Neural progenitor cell (in vitro differentiated cells): ENCODE data around the gene KCNE5. TPM values are rescaled to one million over a fixed set of nuclear protein-coding genes. Genes with fewer than 3 reads are reported as not detected.
A peak's percentile ranks its signal among the peaks of the same experiment; 100 is the strongest.

Experiments used
- DNase-seq: peaks from one replicate; pipeline ENCODE4 v3.0.0-alpha.2; 2016; ENCODE audit warnings: low spot score
- H2AFZ ChIP-seq: fragments of 200-600 bp; sonication (generic); replicated peaks from 2 replicates; pipeline ENCODE4 v1.6.1; 2016; ENCODE audit warnings: antibody characterized with exemption
- H3F3A ChIP-seq: fragments of 200-600 bp; sonication (generic); 2 replicates; pipeline ENCODE4 v1.6.1; 2016; ENCODE audit warnings: antibody characterized with exemption, low read depth
- H3K27ac ChIP-seq: fragments of 200-600 bp; sonication (generic); 2 replicates; pipeline ENCODE4 v1.5.1; 2016; ENCODE audit warnings: mild to moderate bottlenecking
- H3K27me3 ChIP-seq: fragments of 200-600 bp; sonication (generic); 2 replicates; pipeline ENCODE4 v1.6.1; 2016; ENCODE audit warnings: mild to moderate bottlenecking, moderate library complexity
- H3K36me3 ChIP-seq: fragments of 200-600 bp; sonication (generic); 2 replicates; pipeline ENCODE4 v1.5.1; 2016
- H3K4me1 ChIP-seq: fragments of 200-600 bp; sonication (generic); 2 replicates; pipeline ENCODE4 v1.6.1; 2016; ENCODE audit warnings: mixed run types
- H3K4me2 ChIP-seq: fragments of 200-600 bp; sonication (generic); 2 replicates; pipeline ENCODE4 v1.6.1; 2016
- H3K4me3 ChIP-seq: fragments of 200-600 bp; sonication (generic); 2 replicates; pipeline ENCODE4 v1.5.1; 2016
- H3K79me2 ChIP-seq: fragments of 200-600 bp; sonication (generic); 2 replicates; pipeline ENCODE4 v1.6.1; 2016; ENCODE audit warnings: low read depth
- H3K9ac ChIP-seq: fragments of 200-600 bp; sonication (generic); 2 replicates; pipeline ENCODE4 v1.6.1; 2016
- H3K9me3 ChIP-seq: fragments of 200-600 bp; sonication (generic); 2 replicates; pipeline ENCODE4 v1.5.1; 2016; ENCODE audit warnings: low read depth
- H4K20me1 ChIP-seq: fragments of 200-600 bp; sonication (generic); 2 replicates; pipeline ENCODE4 v1.6.1; 2016; ENCODE audit warnings: low read depth
- H3K27ac Mint-ChIP-seq: 3 replicates; pipeline ENCODE4 v1.8.0; 2021; ENCODE audit warnings: mixed read lengths
- H3K27me3 Mint-ChIP-seq: 2 replicates; pipeline ENCODE4 v1.8.0; 2022; ENCODE audit warnings: low read depth, mild to moderate bottlenecking, inconsistent platforms, moderate library complexity, mixed read lengths; ENCODE audit not compliant: insufficient read depth
- H3K36me3 Mint-ChIP-seq: 3 replicates; pipeline ENCODE4 v1.8.0; 2021; ENCODE audit warnings: mixed read lengths
- H3K4me1 Mint-ChIP-seq: 3 replicates; pipeline ENCODE4 v1.8.0; 2021; ENCODE audit warnings: mixed read lengths
- H3K4me3 Mint-ChIP-seq: 3 replicates; pipeline ENCODE4 v1.8.0; 2021; ENCODE audit warnings: mild to moderate bottlenecking, moderate library complexity, mixed read lengths
- H3K9me3 Mint-ChIP-seq: 3 replicates; pipeline ENCODE4 v1.8.0; 2020; ENCODE audit warnings: mixed read lengths
- EZH2 ChIP-seq: fragments of 200-600 bp; sonication (generic); IDR thresholded peaks from 2 replicates; pipeline ENCODE4 v1.6.1; 2017; ENCODE audit warnings: antibody characterized with exemption, mild to moderate bottlenecking, moderate library complexity
- EZH2phosphoT487 ChIP-seq: fragments of 200-600 bp; sonication (generic); IDR thresholded peaks from 2 replicates; pipeline ENCODE4 v1.6.1; 2017; ENCODE audit warnings: antibody characterized with exemption
- total RNA-seq: library from RNA; depleted of rRNA; stranded (reverse); fragments of >200 nt; gene quantifications from 2 replicates; pipeline ENCODE4 v1.2.3, GENCODE V29; 2015; ENCODE audit warnings: low replicate concordance
- TF ChIP-seq, protein P1 (sequence below): fragments of 200-600 bp; sonication (generic); IDR thresholded peaks from 2 replicates; pipeline ENCODE4 v1.5.1; 2017; ENCODE audit warnings: antibody characterized with exemption, mild to moderate bottlenecking

Gene KCNE5
- total RNA-seq, 1 donor from 2014 or later = 1.3 TPM

DNA sequence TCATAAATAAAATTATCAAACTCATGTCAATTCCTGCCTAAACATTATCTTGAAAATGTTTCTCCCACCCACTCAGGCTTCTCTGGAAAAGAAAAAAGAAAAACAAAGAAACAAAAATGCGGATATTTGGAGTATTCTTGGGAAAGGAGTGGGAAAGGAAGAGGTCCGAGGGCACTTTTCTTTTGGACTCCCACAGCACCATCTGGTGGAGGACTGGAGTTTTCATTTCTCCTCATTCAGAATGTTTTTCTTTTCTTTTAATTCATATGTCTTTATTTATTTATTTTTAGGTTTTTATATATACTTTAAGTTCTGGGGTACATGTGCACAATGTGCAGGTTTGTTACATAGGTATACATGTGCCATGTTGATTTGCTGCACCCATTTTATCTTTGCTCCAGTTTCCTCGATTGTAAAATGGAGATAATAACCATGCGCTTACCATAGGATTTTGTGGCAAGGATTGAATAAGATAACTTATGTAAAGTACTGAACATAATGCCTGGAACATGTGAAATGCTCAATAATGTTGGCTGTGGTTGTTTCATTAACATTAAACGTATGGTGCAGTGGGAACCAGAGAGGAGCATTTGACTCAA lies 8.0 kb upstream of the KCNE5 start:
- H3K9me3 ChIP-seq = no peaks in the 10 kb centered on the region
- no peaks in the 10 kb centered on the region for H3K79me2 ChIP-seq
- H3K9me3 Mint-ChIP-seq = peaks cover 2% of the 10 kb centered on the region
- no peaks in the 10 kb centered on the region for H3K4me1 ChIP-seq
- H3K27ac ChIP-seq = no peak overlapping the region
- peak; percentile 36 for DNase-seq
- peaks cover 6% of the 10 kb centered on the region for H3K27me3 Mint-ChIP-seq
- TF ChIP-seq, protein P1, sequence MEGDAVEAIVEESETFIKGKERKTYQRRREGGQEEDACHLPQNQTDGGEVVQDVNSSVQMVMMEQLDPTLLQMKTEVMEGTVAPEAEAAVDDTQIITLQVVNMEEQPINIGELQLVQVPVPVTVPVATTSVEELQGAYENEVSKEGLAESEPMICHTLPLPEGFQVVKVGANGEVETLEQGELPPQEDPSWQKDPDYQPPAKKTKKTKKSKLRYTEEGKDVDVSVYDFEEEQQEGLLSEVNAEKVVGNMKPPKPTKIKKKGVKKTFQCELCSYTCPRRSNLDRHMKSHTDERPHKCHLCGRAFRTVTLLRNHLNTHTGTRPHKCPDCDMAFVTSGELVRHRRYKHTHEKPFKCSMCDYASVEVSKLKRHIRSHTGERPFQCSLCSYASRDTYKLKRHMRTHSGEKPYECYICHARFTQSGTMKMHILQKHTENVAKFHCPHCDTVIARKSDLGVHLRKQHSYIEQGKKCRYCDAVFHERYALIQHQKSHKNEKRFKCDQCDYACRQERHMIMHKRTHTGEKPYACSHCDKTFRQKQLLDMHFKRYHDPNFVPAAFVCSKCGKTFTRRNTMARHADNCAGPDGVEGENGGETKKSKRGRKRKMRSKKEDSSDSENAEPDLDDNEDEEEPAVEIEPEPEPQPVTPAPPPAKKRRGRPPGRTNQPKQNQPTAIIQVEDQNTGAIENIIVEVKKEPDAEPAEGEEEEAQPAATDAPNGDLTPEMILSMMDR = peak; percentile 66
- TF ChIP-seq EZH2 = no peak
- TF ChIP-seq EZH2phosphoT487 = no peak
- no peak overlapping the region for H3K4me3 ChIP-seq
- no peak overlapping the region for H3K4me3 Mint-ChIP-seq
- H3F3A ChIP-seq = no peaks in the 10 kb centered on the region
- no peak overlapping the region for H3K9ac ChIP-seq
- H4K20me1 ChIP-seq = no peaks in the 10 kb centered on the region
- no peak overlapping the region for H3K4me2 ChIP-seq
- H3K27me3 ChIP-seq = no peaks in the 10 kb centered on the region
- H3K36me3 ChIP-seq = no peaks in the 10 kb centered on the region
- H3K27ac Mint-ChIP-seq = no peak overlapping the region
- H2AFZ ChIP-seq = peak overlapping the region; percentile 68
- H3K4me1 Mint-ChIP-seq = peaks cover 6% of the 10 kb centered on the region
- H3K36me3 Mint-ChIP-seq = peaks cover 9% of the 10 kb centered on the region

GRCh38 chrX:109629310-109629709 lies 4.3 kb upstream of the KCNE5 start:
- no peaks in the 10 kb centered on the region for H3K79me2 ChIP-seq
- H3K9me3 Mint-ChIP-seq = peaks cover 9% of the 10 kb centered on the region
- peaks cover 5% of the 10 kb centered on the region for H3K27me3 Mint-ChIP-seq

DNA sequence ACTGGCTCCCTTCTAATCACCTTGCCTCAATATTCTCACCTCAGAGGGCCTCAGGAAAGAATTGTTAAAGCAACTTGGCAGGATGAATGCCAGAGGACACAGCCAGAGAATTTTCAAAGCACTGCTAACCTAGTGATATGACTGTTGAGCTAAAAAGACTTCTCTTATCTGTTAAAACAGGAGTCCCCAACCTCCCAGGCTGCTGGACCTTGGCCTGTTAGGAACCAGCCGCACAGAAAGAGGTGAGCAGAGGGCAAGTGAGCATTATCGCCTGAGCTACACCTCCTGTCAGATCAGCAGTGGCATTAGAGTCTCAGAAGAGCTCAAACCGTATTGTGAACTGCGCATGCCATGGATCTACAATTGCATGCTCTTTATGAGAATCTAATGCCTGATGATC lies 1.7 kb upstream of the KCNE5 start:
- Mint-ChIP-seq H3K27me3 (peaks cover 8% of the 10 kb centered on the region), H3K36me3 (peaks cover 9% of the 10 kb centered on the region), H3K27ac (no peak overlapping the region), H3K4me1 (peaks cover 11% of the 10 kb centered on the region), H3K9me3 (peaks cover 12% of the 10 kb centered on the region), H3K4me3 (no peak overlapping the region)
- Histone ChIP-seq H4K20me1 (no peaks in the 10 kb centered on the region), H3K9me3 (no peaks in the 10 kb centered on the region), H3K4me2 (no peak overlapping the region), H3K4me3 (no peak overlapping the region), H3F3A (no peaks in the 10 kb centered on the region), H3K4me1 (no peaks in the 10 kb centered on the region), H3K36me3 (no peaks in the 10 kb centered on the region), H3K27ac (no peak overlapping the region), H2AFZ (no peak overlapping the region), H3K9ac (no peak overlapping the region), H3K79me2 (no peaks in the 10 kb centered on the region), H3K27me3 (peaks cover 3% of the 10 kb centered on the region)
- no peak for DNase-seq
- TF ChIP-seq EZH2phosphoT487 = no peak
- TF ChIP-seq, protein P1 = no peak
- TF ChIP-seq EZH2 = no peak

More at GRCh38 chrX:109629310-109629709, 4.3 kb upstream of the KCNE5 start:
- no peak overlapping the region for H3K4me3 ChIP-seq
- H3K36me3 Mint-ChIP-seq = peaks cover 6% of the 10 kb centered on the region
- H3K36me3 ChIP-seq = no peaks in the 10 kb centered on the region
- no peaks in the 10 kb centered on the region for H3K4me1 ChIP-seq
- H3K9ac ChIP-seq = no peak overlapping the region
- no peaks in the 10 kb centered on the region for H3K27me3 ChIP-seq
- TF ChIP-seq EZH2 (no peak), EZH2phosphoT487 (no peak)
- TF ChIP-seq, protein P1 = no peak
- no peak overlapping the region for H3K4me2 ChIP-seq
- no peak overlapping the region for H2AFZ ChIP-seq
- H3K4me1 Mint-ChIP-seq = peaks cover 4% of the 10 kb centered on the region
- no peak overlapping the region for H3K27ac ChIP-seq
- H3F3A ChIP-seq = no peaks in the 10 kb centered on the region
- DNase-seq = no peak
- no peak overlapping the region for H3K27ac Mint-ChIP-seq
- H4K20me1 ChIP-seq = no peaks in the 10 kb centered on the region
- no peaks in the 10 kb centered on the region for H3K9me3 ChIP-seq
- no peak overlapping the region for H3K4me3 Mint-ChIP-seq
